HEK293 (cell line): Measurements from ENCODE around the gene KCNMA1.
A peak's percentile ranks its signal among the peaks of the same experiment; 100 is the strongest.

Source experiments
- CTCF ChIA-PET: fragments of 350-600 bp; formaldehyde crosslinking; extraction: SDS; loops from one replicate; lab custom pipeline; 2021; ENCODE audit warnings: antibody characterized with exemption; lab: Yijun Ruan, JAX
- POLR2A ChIA-PET: fragments of 300-600 bp; formaldehyde crosslinking; extraction: SDS; loops from one replicate; lab custom pipeline; 2020; ENCODE audit warnings: antibody characterized with exemption, inconsistent platforms; lab: Yijun Ruan, JAX
- H3K27ac ChIP-seq: fragments of 200-500 bp; sonication (Bioruptor generic); 2 replicates; pipeline ENCODE4 v1.5.1; 2014; ENCODE audit warnings: low read depth, low read length, control low read depth, inconsistent platforms; ENCODE audit errors: extremely low read depth
- H3K36me3 ChIP-seq, 2 experiments: fragments of 200-500 bp in 1 of 2; sonication (Bioruptor generic) in 1 of 2; 1 replicate in 1 of 2; 2 replicates in 1 of 2; pipeline ENCODE4 v1.5.1; 2014 to 2017; ENCODE audit warnings: inconsistent platforms in 2 of 2, low read length in 2 of 2; ENCODE audit not compliant: control insufficient read depth in 2 of 2, insufficient read depth in 1 of 2
- H3K4me1 ChIP-seq: fragments of 200-500 bp; sonication (Bioruptor generic); 2 replicates; pipeline ENCODE4 v1.5.1; 2014; ENCODE audit warnings: mild to moderate bottlenecking, low read length, inconsistent platforms; ENCODE audit not compliant: control insufficient read depth, insufficient read depth
- H3K4me3 ChIP-seq: 2 replicates; pipeline ENCODE4 v1.5.1; 2011; ENCODE audit warnings: low read depth, mild to moderate bottlenecking, control low read depth, low read length, moderate library complexity
- H3K9me3 ChIP-seq: fragments of 200-500 bp; sonication (Bioruptor generic); 2 replicates; pipeline ENCODE4 v1.5.1; 2014; ENCODE audit warnings: low read depth, low read length, inconsistent platforms; ENCODE audit not compliant: control insufficient read depth, insufficient read depth
- KLF8 ChIP-seq: fragments of 450-650 bp; formaldehyde crosslinking; IDR thresholded peaks from 2 replicates; pipeline ENCODE4 v1.5.1; 2016; ENCODE audit warnings: missing biosample characterization, missing genetic modification characterization
- ZBTB7A ChIP-seq: fragments of 450-650 bp; formaldehyde crosslinking; IDR thresholded peaks from 2 replicates; pipeline ENCODE4 v1.5.1; 2016; ENCODE audit warnings: low read depth, missing biosample characterization, missing genetic modification characterization
- ZNF114 ChIP-seq: fragments of 450-650 bp; formaldehyde crosslinking; IDR thresholded peaks from 2 replicates; pipeline ENCODE4 v1.5.0; 2017; ENCODE audit warnings: missing biosample characterization, missing genetic modification characterization
- ZNF239 ChIP-seq: fragments of 450-650 bp; formaldehyde crosslinking; IDR thresholded peaks from 2 replicates; pipeline ENCODE4 v1.5.1; 2016; ENCODE audit warnings: missing biosample characterization, missing genetic modification characterization
- ZNF248 ChIP-seq: fragments of 450-650 bp; formaldehyde crosslinking; IDR thresholded peaks from 2 replicates; pipeline ENCODE4 v1.5.1; 2017; ENCODE audit warnings: missing biosample characterization, missing genetic modification characterization
- ZNF311 ChIP-seq: fragments of 450-650 bp; formaldehyde crosslinking; IDR thresholded peaks from 2 replicates; pipeline ENCODE4 v1.5.1; 2017; ENCODE audit warnings: missing biosample characterization, missing genetic modification characterization, borderline replicate concordance
- ZNF391 ChIP-seq: fragments of 450-650 bp; formaldehyde crosslinking; IDR thresholded peaks from 2 replicates; pipeline ENCODE4 v1.5.1; 2016; ENCODE audit warnings: low read depth, missing biosample characterization, missing genetic modification characterization, borderline replicate concordance
- ZNF473 ChIP-seq: fragments of 450-650 bp; formaldehyde crosslinking; IDR thresholded peaks from 2 replicates; pipeline ENCODE4 v1.5.1; 2017; ENCODE audit warnings: missing biosample characterization, missing genetic modification characterization
- ZNF501 ChIP-seq: fragments of 450-650 bp; formaldehyde crosslinking; IDR thresholded peaks from 2 replicates; pipeline ENCODE4 v1.5.1; 2016; ENCODE audit warnings: missing biosample characterization, missing genetic modification characterization
- ZNF626 ChIP-seq: fragments of 450-650 bp; sonication (Bioruptor Pico); formaldehyde crosslinking; IDR thresholded peaks from 2 replicates; pipeline ENCODE4 v1.5.1; 2018; ENCODE audit warnings: missing biosample characterization, missing genetic modification characterization, inconsistent platforms
- ZNF707 ChIP-seq: fragments of 450-650 bp; formaldehyde crosslinking; IDR thresholded peaks from 2 replicates; pipeline ENCODE4 v1.5.1; 2016; ENCODE audit warnings: missing biosample characterization, missing genetic modification characterization
- ZNF792 ChIP-seq: fragments of 450-650 bp; formaldehyde crosslinking; IDR thresholded peaks from 2 replicates; pipeline ENCODE4 v1.5.1; 2016; ENCODE audit warnings: missing biosample characterization, missing genetic modification characterization
- ZNF843 ChIP-seq: fragments of 450-650 bp; formaldehyde crosslinking; IDR thresholded peaks from 2 replicates; pipeline ENCODE4 v1.5.1; 2016; ENCODE audit warnings: missing biosample characterization, missing genetic modification characterization
- TF ChIP-seq, protein P1 (sequence below): fragments of 450-650 bp; formaldehyde crosslinking; IDR thresholded peaks from 2 replicates; pipeline ENCODE4 v1.5.1; 2017; ENCODE audit warnings: missing biosample characterization, missing genetic modification characterization
- TF ChIP-seq, protein P2 (sequence below): fragments of 450-650 bp; formaldehyde crosslinking; IDR thresholded peaks from 2 replicates; pipeline ENCODE4 v1.5.1; 2016; ENCODE audit warnings: missing biosample characterization, missing genetic modification characterization
- TF ChIP-seq, protein P3 (sequence below): fragments of 450-650 bp; formaldehyde crosslinking; IDR thresholded peaks from 2 replicates; pipeline ENCODE4 v1.5.1; 2017; ENCODE audit warnings: missing biosample characterization, mild to moderate bottlenecking, missing genetic modification characterization, moderate library complexity

Gene KCNMA1

DNA sequence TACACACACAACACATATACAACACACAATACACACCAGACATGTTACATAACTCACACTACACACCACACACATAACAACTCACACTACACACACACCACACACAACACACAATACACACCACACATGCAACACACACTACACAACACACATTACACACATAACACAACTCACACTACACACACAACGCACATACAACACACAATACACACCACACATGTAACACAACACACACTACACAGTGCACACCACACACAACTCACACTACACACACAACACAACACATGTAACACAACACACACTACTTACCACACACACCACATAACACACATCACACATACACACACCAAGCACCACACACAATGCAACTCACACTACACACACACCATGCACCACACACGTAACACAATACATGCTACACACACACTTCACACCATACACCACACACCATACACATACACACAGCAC lies 166.5 kb downstream of the KCNMA1 start (continued):
- TF ChIP-seq, protein P1, sequence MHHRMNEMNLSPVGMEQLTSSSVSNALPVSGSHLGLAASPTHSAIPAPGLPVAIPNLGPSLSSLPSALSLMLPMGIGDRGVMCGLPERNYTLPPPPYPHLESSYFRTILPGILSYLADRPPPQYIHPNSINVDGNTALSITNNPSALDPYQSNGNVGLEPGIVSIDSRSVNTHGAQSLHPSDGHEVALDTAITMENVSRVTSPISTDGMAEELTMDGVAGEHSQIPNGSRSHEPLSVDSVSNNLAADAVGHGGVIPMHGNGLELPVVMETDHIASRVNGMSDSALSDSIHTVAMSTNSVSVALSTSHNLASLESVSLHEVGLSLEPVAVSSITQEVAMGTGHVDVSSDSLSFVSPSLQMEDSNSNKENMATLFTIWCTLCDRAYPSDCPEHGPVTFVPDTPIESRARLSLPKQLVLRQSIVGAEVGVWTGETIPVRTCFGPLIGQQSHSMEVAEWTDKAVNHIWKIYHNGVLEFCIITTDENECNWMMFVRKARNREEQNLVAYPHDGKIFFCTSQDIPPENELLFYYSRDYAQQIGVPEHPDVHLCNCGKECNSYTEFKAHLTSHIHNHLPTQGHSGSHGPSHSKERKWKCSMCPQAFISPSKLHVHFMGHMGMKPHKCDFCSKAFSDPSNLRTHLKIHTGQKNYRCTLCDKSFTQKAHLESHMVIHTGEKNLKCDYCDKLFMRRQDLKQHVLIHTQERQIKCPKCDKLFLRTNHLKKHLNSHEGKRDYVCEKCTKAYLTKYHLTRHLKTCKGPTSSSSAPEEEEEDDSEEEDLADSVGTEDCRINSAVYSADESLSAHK (tag by site-specific recombination), result no peak
- peak; percentile 75; the same call in 1 of the 2 replicates for TF ChIP-seq ZNF311 (tag by site-specific recombination)
- peak; percentile 48; the same call in 1 of the 2 replicates for TF ChIP-seq ZNF707
- TF ChIP-seq ZNF473 (tag by site-specific recombination), result peak; percentile 73
- peak; percentile 91 for TF ChIP-seq ZNF114 (tag by site-specific recombination)
- TF ChIP-seq ZNF239 (tag by site-specific recombination), result peak; percentile 47; the same call in 1 of the 2 replicates
- TF ChIP-seq, protein P2, sequence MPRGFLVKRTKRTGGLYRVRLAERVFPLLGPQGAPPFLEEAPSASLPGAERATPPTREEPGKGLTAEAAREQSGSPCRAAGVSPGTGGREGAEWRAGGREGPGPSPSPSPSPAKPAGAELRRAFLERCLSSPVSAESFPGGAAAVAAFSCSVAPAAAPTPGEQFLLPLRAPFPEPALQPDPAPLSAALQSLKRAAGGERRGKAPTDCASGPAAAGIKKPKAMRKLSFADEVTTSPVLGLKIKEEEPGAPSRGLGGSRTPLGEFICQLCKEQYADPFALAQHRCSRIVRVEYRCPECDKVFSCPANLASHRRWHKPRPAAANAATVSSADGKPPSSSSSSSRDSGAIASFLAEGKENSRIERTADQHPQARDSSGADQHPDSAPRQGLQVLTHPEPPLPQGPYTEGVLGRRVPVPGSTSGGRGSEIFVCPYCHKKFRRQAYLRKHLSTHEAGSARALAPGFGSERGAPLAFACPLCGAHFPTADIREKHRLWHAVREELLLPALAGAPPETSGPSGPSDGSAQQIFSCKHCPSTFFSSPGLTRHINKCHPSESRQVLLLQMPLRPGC (tag by site-specific recombination), result 0 out of 2 replicates have a peak, but pooled peaks have one; percentile 13
- 0 out of 2 replicates have a peak, but pooled peaks have one; percentile 12 for TF ChIP-seq ZNF248 (tag by site-specific recombination)
- peak; percentile 48; the same call in 1 of the 2 replicates for TF ChIP-seq ZNF391 (tag by site-specific recombination)
- no peak for TF ChIP-seq ZNF843
- peak; percentile 53; the same call in 1 of the 2 replicates for TF ChIP-seq ZBTB7A (tag by site-specific recombination)
- TF ChIP-seq ZNF792 (tag by site-specific recombination), result 0 out of 2 replicates have a peak, but pooled peaks have one; percentile 18

DNA sequence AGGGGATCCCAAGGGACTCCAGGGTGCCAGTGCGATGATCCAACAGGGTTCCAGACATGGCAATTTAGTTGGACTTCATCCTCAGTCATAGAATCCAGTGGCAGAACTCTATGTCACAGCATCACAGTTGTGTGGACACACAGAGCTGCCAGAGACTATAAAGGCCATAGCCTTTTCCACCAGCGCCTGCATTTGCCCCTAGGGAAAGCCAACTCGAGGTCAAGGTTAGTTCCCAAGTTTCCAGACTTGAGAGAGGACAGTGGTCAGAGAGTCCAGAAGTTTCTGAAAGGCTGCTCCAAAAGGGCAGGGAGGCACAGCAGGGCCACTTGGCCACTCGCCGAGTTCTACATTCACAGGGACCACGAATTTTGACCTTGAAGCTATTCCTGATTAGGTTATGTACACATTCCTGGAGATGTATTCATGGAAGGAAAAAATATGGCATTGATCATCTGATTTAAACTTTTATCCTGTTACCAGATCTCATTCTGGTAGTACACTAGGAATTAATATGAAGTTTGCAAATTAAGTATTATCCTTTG lies 170.1 kb downstream of the KCNMA1 start:
- H3K4me1 ChIP-seq, result no peaks in the 10 kb centered on the region
- H3K9me3 ChIP-seq, result no peaks in the 10 kb centered on the region
- no peak overlapping the region for H3K27ac ChIP-seq
- no peak overlapping the region for H3K4me3 ChIP-seq
- ChIA-PET CTCF (interaction anchor here (0.6 to 0.9 kb wide), 3 partner anchors 15 to 391 kb away, joined by 3 to 5 read pairs (median 4); no protein-coding TSS in a partner anchor), POLR2A (no interaction called here)
- TF ChIP-seq, protein P3, sequence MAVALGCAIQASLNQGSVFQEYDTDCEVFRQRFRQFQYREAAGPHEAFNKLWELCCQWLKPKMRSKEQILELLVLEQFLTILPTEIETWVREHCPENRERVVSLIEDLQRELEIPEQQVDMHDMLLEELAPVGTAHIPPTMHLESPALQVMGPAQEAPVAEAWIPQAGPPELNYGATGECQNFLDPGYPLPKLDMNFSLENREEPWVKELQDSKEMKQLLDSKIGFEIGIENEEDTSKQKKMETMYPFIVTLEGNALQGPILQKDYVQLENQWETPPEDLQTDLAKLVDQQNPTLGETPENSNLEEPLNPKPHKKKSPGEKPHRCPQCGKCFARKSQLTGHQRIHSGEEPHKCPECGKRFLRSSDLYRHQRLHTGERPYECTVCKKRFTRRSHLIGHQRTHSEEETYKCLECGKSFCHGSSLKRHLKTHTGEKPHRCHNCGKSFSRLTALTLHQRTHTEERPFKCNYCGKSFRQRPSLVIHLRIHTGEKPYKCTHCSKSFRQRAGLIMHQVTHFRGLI (tag by site-specific recombination), result no peak
- no peak for TF ChIP-seq ZNF501 (tag by site-specific recombination)
- H3K36me3 ChIP-seq, result no peaks in the 10 kb centered on the region

DNA sequence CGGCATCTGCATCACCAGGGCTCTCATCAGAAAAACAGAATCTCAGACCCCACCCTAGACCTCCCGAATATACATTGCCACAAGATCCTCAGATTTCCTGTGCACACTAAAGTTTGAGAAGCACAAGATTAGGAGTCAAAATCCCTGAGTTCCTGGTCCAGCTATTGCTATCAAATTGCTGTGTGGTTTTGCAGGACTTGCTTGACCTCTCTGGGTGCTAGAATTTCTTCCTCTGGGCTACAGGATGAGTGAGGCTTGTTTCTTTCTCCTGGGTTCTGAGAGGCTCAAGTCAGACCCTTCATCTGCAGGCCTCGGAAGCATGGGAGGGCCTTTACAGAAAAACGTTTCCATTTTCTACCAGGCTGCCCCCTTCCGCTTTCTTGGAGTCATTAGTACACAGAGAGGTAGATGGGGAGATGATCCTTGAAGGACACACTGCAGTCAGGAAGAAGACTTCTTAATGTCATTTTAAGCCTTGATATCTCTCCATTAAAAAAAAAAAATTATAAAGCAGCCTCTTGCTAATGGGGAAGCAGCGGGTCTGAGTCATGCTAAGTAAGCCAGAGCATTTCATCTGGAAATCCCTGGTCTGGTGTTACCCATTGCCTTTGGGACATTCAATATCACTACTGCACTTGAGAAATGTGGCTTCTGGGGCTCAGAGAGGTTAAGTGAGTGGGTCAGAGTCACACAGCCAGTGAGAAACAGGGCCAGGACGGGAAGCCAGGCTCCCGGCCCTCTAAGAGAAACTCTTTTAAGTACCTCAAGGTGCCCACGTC lies 173.5 kb downstream of the KCNMA1 start:
- no peak for TF ChIP-seq KLF8 (tag by site-specific recombination)
- TF ChIP-seq, protein P2 (tag by site-specific recombination), result no peak
- TF ChIP-seq ZNF626 (tag by site-specific recombination), result no peak
- ChIA-PET POLR2A (no interaction called here), CTCF (interaction anchor here (0.6 kb wide), 2 partner anchors 11 to 95 kb away, joined by 3 to 4 read pairs; no protein-coding TSS in a partner anchor)
- H3K36me3 ChIP-seq, result no peaks in the 10 kb centered on the region
- no peak overlapping the region for H3K4me3 ChIP-seq
- H3K27ac ChIP-seq, result no peak overlapping the region
- H3K9me3 ChIP-seq, result no peaks in the 10 kb centered on the region
- no peaks in the 10 kb centered on the region for H3K4me1 ChIP-seq
